OCI-LY7 (cell line): Measurements from ENCODE around the gene TK1. TPM values are rescaled to one million over a fixed set of nuclear protein-coding genes. Genes with fewer than 3 reads are reported as not detected.
A peak's percentile ranks its signal among the peaks of the same experiment; 100 is the strongest.

Source experiments
- BruUV-seq: library from RNA; stranded (reverse); fragments of 400-500 nt; replicated peaks from 2 replicates; lab custom pipeline; 2021; lab: Mats Ljungman, UMichigan
- CTCF ChIA-PET: fragments of 300-600 bp; sonication (Branson Sonifier 250); formaldehyde crosslinking; loops from one replicate; lab custom pipeline; 2022; ENCODE audit warnings: antibody characterized with exemption; ENCODE audit not compliant: unreplicated experiment; lab: Charles Lee
- POLR2A ChIA-PET: fragments of 300-600 bp; sonication (Branson Sonifier 250); formaldehyde crosslinking; loops from one replicate; lab custom pipeline; 2022; ENCODE audit warnings: antibody characterized with exemption; lab: Charles Lee
- DNase-seq: peaks from one replicate; pipeline ENCODE4 v3.0.0-alpha.2; 2015; ENCODE audit warnings: low spot score
- H2AFZ ChIP-seq: fragments of 200-600 bp; sonication (generic), shearing (Covaris generic); 2 replicates; pipeline ENCODE4 v1.6.1; 2014; ENCODE audit warnings: mild to moderate bottlenecking, antibody characterized with exemption, low read length, moderate library complexity
- H3K27ac ChIP-seq: fragments of 200-600 bp; sonication (generic); 2 replicates; pipeline ENCODE4 v1.5.1; 2014; ENCODE audit warnings: mixed run types, low read depth, mild to moderate bottlenecking, moderate library complexity, low read length, inconsistent platforms; ENCODE audit not compliant: poor library complexity, severe bottlenecking
- H3K36me3 ChIP-seq: fragments of 200-600 bp; sonication (generic); 2 replicates; pipeline ENCODE4 v1.6.1; 2014; ENCODE audit warnings: mild to moderate bottlenecking, antibody characterized with exemption, low read length, moderate library complexity, mixed read lengths; ENCODE audit not compliant: insufficient read depth
- H3K4me1 ChIP-seq: fragments of 200-600 bp; sonication (generic); 2 replicates; pipeline ENCODE4 v1.5.1; 2014; ENCODE audit warnings: mild to moderate bottlenecking, low read length; ENCODE audit not compliant: insufficient read depth, poor library complexity, severe bottlenecking
- H3K4me2 ChIP-seq: fragments of 200-600 bp; sonication (generic); 2 replicates; pipeline ENCODE4 v1.6.1; 2014; ENCODE audit warnings: mild to moderate bottlenecking, low read length
- H3K4me3 ChIP-seq: fragments of 200-600 bp; sonication (generic); 2 replicates; pipeline ENCODE4 v1.5.1; 2014; ENCODE audit warnings: mild to moderate bottlenecking, low read depth, low read length; ENCODE audit not compliant: poor library complexity, severe bottlenecking
- H3K79me2 ChIP-seq: fragments of 200-600 bp; sonication (generic); 2 replicates; pipeline ENCODE4 v1.6.1; 2016; ENCODE audit warnings: low read depth, mild to moderate bottlenecking, low read length, moderate library complexity, mixed read lengths; ENCODE audit not compliant: insufficient read depth
- H3K9me2 ChIP-seq: fragments of 200-600 bp; sonication (generic); 2 replicates; pipeline ENCODE4 v1.6.1; 2016; ENCODE audit warnings: mild to moderate bottlenecking, low read length, mixed read lengths; ENCODE audit not compliant: insufficient read depth
- H3K9me3 ChIP-seq: fragments of 200-600 bp; sonication (generic); 2 replicates; pipeline ENCODE4 v1.6.1; 2014; ENCODE audit warnings: mild to moderate bottlenecking, mixed run types, low read length, mixed read lengths
- H4K20me1 ChIP-seq: fragments of 200-600 bp; sonication (generic); 2 replicates; pipeline ENCODE4 v1.6.1; 2014; ENCODE audit warnings: mild to moderate bottlenecking, antibody characterized with exemption, low read length, moderate library complexity, mixed read lengths; ENCODE audit not compliant: insufficient read depth
- CTCF ChIP-seq: fragments of 200-600 bp; sonication (generic); conservative IDR thresholded peaks from 2 replicates; pipeline ENCODE4 v1.5.1; 2014; ENCODE audit warnings: mild to moderate bottlenecking, antibody characterized with exemption, low read length, moderate library complexity, mixed read lengths
- EZH2phosphoT487 ChIP-seq: fragments of 200-600 bp; sonication (generic); IDR thresholded peaks from 2 replicates; pipeline ENCODE4 v1.6.1; 2018; ENCODE audit warnings: low read depth, borderline replicate concordance, mild to moderate bottlenecking, mixed run types, antibody characterized with exemption, low read length, moderate library complexity, mixed read lengths
- intact Hi-C: fragments of 100-400 bp; cut with micrococcal nuclease; formaldehyde crosslinking; loops from one replicate; pipeline ENCODE4 v1.10.0; 2022; ENCODE audit not compliant: unreplicated experiment
- total RNA-seq, 2 experiments: library from RNA; depleted of rRNA in 1 of 2; stranded (reverse); fragments of >200 nt in 1 of 2; shearing (Covaris generic) in 1 of 2; gene quantifications; 2 replicates each; pipeline ENCODE4 v1.2.3, GENCODE V29; 2014 to 2022

TK1 gene
- total RNA-seq, 2 experiments from 2014 or later: 108 to 149 TPM

GRCh38 chr17:78175643-78175981, 11.2 kb downstream of the TK1 start:
- CTCF ChIA-PET: no interaction called here
- H3K79me2 ChIP-seq: no peaks in the 10 kb centered on the region
- POLR2A ChIA-PET: interaction anchor here (0.6 to 1.4 kb wide), 3 partner anchors 11 to 48 kb away, joined by 3 to 4 read pairs (median 3); partner anchors contain the start of gene TK1

DNA sequence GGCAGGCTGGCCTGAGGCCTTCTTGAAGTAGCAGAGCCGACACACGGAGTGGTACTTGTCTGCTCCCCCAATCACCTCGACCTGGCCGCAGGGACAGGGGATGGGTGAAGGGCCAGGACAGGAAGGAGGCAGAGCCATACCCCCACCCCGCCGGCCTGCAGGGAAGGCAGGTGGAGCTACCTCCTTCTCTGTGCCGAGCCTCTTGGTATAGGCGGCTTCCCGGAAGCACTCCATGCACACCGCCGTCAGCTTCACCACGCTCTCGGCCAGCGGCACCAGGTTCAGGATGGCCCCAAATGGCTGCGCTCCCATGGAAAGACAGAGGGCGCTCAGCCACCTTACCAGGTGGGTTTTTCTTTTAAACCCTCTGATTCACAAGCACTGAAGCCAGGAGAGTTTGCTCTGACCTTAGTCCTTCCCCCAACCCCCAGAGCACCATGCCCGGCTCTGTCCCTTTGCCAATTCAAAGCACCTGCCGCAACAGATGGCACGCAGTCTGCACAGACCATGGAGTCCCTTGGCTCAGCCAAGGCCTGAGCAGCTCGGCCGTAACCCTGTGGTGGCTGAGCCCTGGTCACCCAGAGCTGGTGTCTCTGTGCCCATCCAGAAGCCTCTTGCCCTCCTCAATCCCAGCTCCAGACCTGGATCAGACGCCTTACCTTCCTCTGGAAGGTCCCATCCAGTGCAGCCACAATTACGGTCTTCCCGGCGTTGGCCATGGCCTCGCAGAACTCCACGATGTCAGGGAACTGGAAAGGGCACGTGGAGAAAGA, 11.8 kb downstream of the TK1 start:
- ChIA-PET CTCF (interaction anchor here (0.6 kb wide), 1 partner anchor 9 kb away, joined by 3 read pairs; no protein-coding TSS in a partner anchor), POLR2A (interaction anchor here (0.6 to 1.1 kb wide), 2 partner anchors 12 to 31 kb away, joined by 3 to 4 read pairs; partner anchors contain the start of gene TK1)
- no peak overlapping the region for H2AFZ ChIP-seq
- peak; percentile 53 for DNase-seq
- no peaks in the 10 kb centered on the region for H3K9me2 ChIP-seq
- peaks cover 54% of the 10 kb centered on the region for H3K4me1 ChIP-seq
- no peak overlapping the region for H3K4me3 ChIP-seq
- no peak overlapping the region for H3K27ac ChIP-seq
- BruUV-seq: no TSS peak
- intact Hi-C loops: no loop called here
- H4K20me1 ChIP-seq: no peaks in the 10 kb centered on the region
- H3K4me2 ChIP-seq: no peak overlapping the region
- no peaks in the 10 kb centered on the region for H3K9me3 ChIP-seq
- H3K79me2 ChIP-seq: no peaks in the 10 kb centered on the region
- peak; percentile 73 for TF ChIP-seq CTCF
- no peak for TF ChIP-seq EZH2phosphoT487
- peaks cover 50% of the 10 kb centered on the region for H3K36me3 ChIP-seq

More at GRCh38 chr17:78175643-78175981, 11.2 kb downstream of the TK1 start:
- H3K4me3 ChIP-seq: no peak overlapping the region
- H4K20me1 ChIP-seq: no peaks in the 10 kb centered on the region
- TF ChIP-seq EZH2phosphoT487 (no peak), CTCF (no peak)
- no TSS peak for BruUV-seq
- peaks cover 56% of the 10 kb centered on the region for H3K36me3 ChIP-seq
- H3K9me2 ChIP-seq: no peaks in the 10 kb centered on the region
- H3K9me3 ChIP-seq: no peaks in the 10 kb centered on the region
- H3K27ac ChIP-seq: no peak overlapping the region
- no peak for DNase-seq
- H3K4me2 ChIP-seq: no peak overlapping the region
- intact Hi-C loops: no loop called here
- no peak overlapping the region for H2AFZ ChIP-seq
- peaks cover 60% of the 10 kb centered on the region for H3K4me1 ChIP-seq
